ENCODE measurements around the gene CCL25.

Gene CCL25

GRCh38 chr19:8044018-8044417 is 8.5 kb upstream of the CCL25 start:
- TF ChIP-seq, protein P1, sequence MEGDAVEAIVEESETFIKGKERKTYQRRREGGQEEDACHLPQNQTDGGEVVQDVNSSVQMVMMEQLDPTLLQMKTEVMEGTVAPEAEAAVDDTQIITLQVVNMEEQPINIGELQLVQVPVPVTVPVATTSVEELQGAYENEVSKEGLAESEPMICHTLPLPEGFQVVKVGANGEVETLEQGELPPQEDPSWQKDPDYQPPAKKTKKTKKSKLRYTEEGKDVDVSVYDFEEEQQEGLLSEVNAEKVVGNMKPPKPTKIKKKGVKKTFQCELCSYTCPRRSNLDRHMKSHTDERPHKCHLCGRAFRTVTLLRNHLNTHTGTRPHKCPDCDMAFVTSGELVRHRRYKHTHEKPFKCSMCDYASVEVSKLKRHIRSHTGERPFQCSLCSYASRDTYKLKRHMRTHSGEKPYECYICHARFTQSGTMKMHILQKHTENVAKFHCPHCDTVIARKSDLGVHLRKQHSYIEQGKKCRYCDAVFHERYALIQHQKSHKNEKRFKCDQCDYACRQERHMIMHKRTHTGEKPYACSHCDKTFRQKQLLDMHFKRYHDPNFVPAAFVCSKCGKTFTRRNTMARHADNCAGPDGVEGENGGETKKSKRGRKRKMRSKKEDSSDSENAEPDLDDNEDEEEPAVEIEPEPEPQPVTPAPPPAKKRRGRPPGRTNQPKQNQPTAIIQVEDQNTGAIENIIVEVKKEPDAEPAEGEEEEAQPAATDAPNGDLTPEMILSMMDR (IDR thresholded peaks at IDR 0.05; ENCODE audit: borderline replicate concordance, control extremely low read depth, extremely low read depth, insufficient read depth, missing control alignments) = no peak
- no peak for DNase-seq (ENCODE audit: low spot score)
- in situ Hi-C loops (cut with MboI; ENCODE audit: low sequenced_read_pairs, unreplicated experiment) = no loop called here

DNA sequence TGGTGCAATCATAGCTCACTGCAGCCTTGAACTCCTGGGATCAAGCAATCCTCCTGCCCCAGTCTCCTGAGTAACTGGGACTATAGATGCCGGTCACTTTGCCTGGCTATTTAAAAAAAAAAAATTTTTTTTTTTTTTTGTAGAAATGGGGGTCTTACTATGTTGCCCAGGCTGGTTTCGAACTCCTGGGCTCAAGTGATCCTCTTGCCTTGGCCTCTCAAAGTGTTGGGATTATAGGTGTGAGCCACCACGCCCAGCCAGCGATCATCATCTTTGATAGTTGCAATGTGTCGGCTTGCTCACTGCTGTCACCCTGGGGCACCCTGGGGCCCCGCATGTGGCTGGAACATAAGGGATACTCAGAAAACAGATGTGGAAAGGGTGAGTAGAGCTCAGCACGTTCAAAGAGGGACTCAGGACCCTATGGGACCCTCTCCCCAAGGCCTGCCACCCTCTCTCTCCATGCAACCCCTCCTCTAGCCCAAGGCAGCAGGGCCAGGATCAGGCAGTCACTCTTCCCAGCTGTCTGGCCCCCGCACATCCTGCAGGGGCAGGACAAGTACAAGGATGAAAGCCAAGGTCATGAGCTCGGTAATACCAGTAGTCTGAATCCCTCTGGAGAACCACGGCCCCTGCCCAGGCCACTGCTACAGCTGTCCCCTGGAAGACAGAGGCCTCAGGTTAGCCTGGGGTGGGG is 6.5 kb upstream of the CCL25 start:
- TF ChIP-seq, protein P1 (IDR thresholded peaks at IDR 0.05; ENCODE audit: borderline replicate concordance, control extremely low read depth, extremely low read depth, insufficient read depth, missing control alignments) = no peak
- in situ Hi-C loops (cut with MboI; ENCODE audit: low sequenced_read_pairs, unreplicated experiment) = no loop called here
- no peak for DNase-seq (ENCODE audit: low spot score)

GRCh38 chr19:8046569-8047165 is 5.9 kb upstream of the CCL25 start:
- TF ChIP-seq, protein P1 (IDR thresholded peaks at IDR 0.05; ENCODE audit: borderline replicate concordance, control extremely low read depth, extremely low read depth, insufficient read depth, missing control alignments) = no peak
- DNase-seq (ENCODE audit: low spot score) = no peak
- in situ Hi-C loops (cut with MboI; ENCODE audit: low sequenced_read_pairs, unreplicated experiment) = no loop called here

GRCh38 chr19:8050274-8051096 is 2.1 kb upstream of the CCL25 start:
- peak; percentile 98 for DNase-seq (ENCODE audit: low spot score)
- in situ Hi-C loops (cut with MboI; ENCODE audit: low sequenced_read_pairs, unreplicated experiment) = no loop called here
- TF ChIP-seq, protein P1 (IDR thresholded peaks at IDR 0.05; ENCODE audit: borderline replicate concordance, control extremely low read depth, extremely low read depth, insufficient read depth, missing control alignments) = no peak

DNA sequence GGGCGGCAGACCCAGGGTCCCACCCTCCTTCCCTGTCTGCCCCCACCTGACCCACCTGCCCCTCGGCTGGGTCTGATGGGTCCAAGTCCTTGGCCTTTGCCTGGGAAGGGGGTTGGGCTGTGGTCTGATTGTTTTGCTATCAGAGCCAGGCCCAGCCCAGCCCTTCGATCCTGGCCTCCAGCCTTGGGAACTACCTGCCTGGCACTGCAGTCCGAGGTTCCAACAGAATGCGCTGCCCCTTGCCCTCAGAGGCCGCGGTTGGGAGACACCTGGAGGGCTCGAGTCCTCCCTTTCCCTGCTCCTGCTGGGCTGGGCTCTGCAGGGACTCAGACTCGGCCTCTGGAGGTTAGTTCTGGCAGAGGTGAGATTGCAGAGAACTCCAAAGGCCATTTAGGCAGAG is 1.6 kb downstream of the CCL25 start:
- in situ Hi-C loops (cut with MboI; ENCODE audit: low sequenced_read_pairs, unreplicated experiment) = no loop called here
- TF ChIP-seq, protein P1 (IDR thresholded peaks at IDR 0.05; ENCODE audit: borderline replicate concordance, control extremely low read depth, extremely low read depth, insufficient read depth, missing control alignments) = no peak
- no peak for DNase-seq (ENCODE audit: low spot score)

GRCh38 chr19:8056533-8056932 is 4.0 kb downstream of the CCL25 start:
- in situ Hi-C loops (cut with MboI; ENCODE audit: low sequenced_read_pairs, unreplicated experiment) = no loop called here
- TF ChIP-seq, protein P1 (IDR thresholded peaks at IDR 0.05; ENCODE audit: borderline replicate concordance, control extremely low read depth, extremely low read depth, insufficient read depth, missing control alignments) = no peak
- no peak for DNase-seq (ENCODE audit: low spot score)

Measured in GM13976 (cell line).